GM12874 (cell line): ENCODE results near the gene UBTD2.

ENCODE experiments used
- TF ChIP-seq, protein P1 (sequence below): IDR thresholded peaks from 2 replicates; pipeline ENCODE4 v1.5.1; 2011; ENCODE audit warnings: low read depth, mild to moderate bottlenecking, control low read depth, low read length, moderate library complexity; ENCODE audit not compliant: insufficient read depth

The UBTD2 gene

DNA sequence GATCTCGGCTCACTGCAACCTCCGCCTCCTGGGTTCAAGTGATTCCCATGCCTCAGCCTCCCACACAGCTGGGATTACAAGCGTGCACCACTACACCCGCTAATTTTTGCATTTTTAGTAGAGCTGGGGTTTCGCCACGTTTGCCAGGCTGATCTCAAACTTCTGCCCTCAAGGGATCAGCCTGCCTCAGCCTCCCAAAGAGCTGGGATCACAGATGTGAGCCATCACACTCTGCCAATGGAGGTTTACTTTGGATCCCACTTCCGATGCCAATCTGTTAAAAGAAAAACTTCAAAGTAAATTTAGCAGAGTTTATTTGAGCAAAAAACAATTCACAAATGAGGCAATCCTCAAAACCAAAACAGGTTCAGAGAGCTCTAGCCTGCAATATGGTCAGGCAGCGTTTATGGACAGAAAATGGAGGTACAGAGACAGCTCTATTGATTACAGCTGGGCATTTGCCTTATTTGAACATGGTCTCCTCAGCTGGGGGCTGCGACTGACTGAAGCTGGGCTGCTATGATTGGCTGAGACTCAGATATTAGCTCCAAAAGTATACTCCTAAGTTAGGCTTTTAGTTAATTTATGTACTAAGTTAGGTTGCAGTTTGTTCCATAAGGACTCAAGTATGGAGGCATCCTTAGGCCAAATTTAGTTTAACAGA lies 18.6 kb upstream of the UBTD2 start:
- TF ChIP-seq, protein P1, sequence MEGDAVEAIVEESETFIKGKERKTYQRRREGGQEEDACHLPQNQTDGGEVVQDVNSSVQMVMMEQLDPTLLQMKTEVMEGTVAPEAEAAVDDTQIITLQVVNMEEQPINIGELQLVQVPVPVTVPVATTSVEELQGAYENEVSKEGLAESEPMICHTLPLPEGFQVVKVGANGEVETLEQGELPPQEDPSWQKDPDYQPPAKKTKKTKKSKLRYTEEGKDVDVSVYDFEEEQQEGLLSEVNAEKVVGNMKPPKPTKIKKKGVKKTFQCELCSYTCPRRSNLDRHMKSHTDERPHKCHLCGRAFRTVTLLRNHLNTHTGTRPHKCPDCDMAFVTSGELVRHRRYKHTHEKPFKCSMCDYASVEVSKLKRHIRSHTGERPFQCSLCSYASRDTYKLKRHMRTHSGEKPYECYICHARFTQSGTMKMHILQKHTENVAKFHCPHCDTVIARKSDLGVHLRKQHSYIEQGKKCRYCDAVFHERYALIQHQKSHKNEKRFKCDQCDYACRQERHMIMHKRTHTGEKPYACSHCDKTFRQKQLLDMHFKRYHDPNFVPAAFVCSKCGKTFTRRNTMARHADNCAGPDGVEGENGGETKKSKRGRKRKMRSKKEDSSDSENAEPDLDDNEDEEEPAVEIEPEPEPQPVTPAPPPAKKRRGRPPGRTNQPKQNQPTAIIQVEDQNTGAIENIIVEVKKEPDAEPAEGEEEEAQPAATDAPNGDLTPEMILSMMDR, result no peak

GRCh38 chr5:172299916-172300439 lies 16.4 kb upstream of the UBTD2 start:
- TF ChIP-seq, protein P1, result no peak

DNA sequence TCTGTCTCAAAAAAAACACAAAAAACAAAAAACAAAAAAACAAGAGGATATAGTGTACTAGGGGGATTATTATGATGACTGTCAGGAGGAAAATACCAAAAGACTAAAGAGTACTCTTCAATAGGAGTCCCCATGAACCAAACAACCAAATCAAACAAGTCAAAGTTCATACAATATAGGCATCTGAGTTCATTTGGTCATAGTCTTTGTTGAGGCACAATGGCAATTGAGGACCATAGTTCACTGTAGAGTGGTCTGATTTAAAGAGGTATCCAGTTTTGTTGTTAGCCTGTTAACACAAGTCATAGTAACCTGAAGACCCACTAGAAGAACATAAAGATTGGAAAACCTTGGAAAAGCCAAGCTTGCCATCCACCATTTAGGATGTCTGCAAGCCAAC lies 11.3 kb upstream of the UBTD2 start:
- TF ChIP-seq, protein P1, result no peak

DNA sequence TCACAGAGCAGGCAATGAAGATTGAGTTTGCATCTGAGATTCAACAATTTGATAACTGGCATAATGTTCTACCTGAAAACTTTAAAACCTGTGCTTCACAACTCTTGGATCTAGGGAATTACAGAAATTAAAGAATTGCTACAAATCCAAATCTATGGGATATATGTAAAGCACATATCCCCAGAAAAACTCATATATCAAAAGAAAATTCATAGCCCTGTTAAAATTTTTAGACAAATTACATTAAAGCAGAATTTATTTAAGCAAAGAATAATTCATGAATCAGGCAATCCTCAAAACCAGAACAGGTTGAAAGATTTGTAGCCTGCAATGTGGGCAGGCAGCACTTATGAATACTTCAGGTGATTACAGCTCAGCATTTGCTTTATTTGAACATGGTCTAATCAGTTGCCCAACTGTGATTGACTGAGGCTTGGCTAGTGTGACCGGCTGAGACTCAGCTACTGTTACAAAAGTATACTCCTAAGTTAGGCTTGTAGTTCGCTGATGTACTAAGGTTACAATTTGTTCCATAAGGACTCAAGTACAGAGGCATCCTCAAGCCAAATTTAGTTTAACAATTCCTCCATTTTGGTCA lies 10.3 kb upstream of the UBTD2 start:
- TF ChIP-seq, protein P1, result no peak

- TF ChIP-seq, protein P1, result peak; percentile 85
Observed at GRCh38 chr5:172293054-172293744, 9.6 kb upstream of the UBTD2 start.

DNA sequence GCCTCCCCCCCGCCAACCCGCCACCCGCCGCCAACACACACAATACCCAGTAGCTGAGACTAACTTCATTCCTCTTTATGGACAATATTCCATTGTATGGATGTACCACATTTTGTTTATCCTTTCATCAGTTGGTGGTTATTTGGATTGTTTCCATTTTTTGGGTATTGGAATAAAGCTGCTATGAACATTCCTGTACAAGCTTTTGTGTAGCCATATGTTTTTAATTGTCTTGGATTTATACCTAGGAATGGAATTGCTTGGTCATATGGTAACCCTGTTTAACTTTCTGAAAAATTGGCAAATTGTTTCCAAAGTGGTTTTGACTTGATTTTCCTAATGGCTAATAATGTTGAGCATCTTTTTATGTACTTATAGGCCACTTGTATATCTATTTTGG lies 4.9 kb upstream of the UBTD2 start:
- TF ChIP-seq, protein P1, result no peak
